Stimulated activated CD8-positive, alpha-beta memory T cell treated with anti-CD3 and anti-CD28 coated beads, Interleukin-7, amount 100 ng/mL, for 24 hours (primary cell): Measurements from ENCODE around the gene EEF1A2.
"Not testable (repeated sequence)": the region's sequence is repeated elsewhere in the genome, so short reads cannot be mapped to it uniquely, and the experiment has no call there.

ENCODE experiments used
- DNase-seq: peaks from one replicate; pipeline ENCODE4 v3.0.0-alpha.2; 2020; ENCODE audit warnings: low read depth

EEF1A2 gene

GRCh38 chr20:63487116-63487764 lies 11.6 kb downstream of the EEF1A2 start:
- no peak for DNase-seq

- DNase-seq, result no peak
Observed at GRCh38 chr20:63486300-63486855, 12.5 kb downstream of the EEF1A2 start.

- DNase-seq, result no peak
Observed at GRCh38 chr20:63484651-63485403, 14.1 kb downstream of the EEF1A2 start.

- no peak for DNase-seq
Observed at GRCh38 chr20:63484236-63484635, 14.6 kb downstream of the EEF1A2 start.

GRCh38 chr20:63483834-63484233 lies 15.0 kb downstream of the EEF1A2 start:
- no peak for DNase-seq

GRCh38 chr20:63482021-63482587 lies 16.8 kb downstream of the EEF1A2 start:
- no peak for DNase-seq

- DNase-seq, result no peak
Observed at GRCh38 chr20:63481503-63481902, 17.4 kb downstream of the EEF1A2 start.

- DNase-seq, result not testable (repeated sequence)
Observed at GRCh38 chr20:63479695-63480419, 19.0 kb downstream of the EEF1A2 start.

- no peak for DNase-seq
Observed at GRCh38 chr20:63478346-63479302, 20.3 kb downstream of the EEF1A2 start.

GRCh38 chr20:63477944-63478343 lies 20.9 kb downstream of the EEF1A2 start:
- no peak for DNase-seq

GRCh38 chr20:63477061-63477616 lies 21.7 kb downstream of the EEF1A2 start:
- DNase-seq, result no peak

- no peak for DNase-seq
Observed at GRCh38 chr20:63475209-63475608, 23.7 kb downstream of the EEF1A2 start.

- no peak for DNase-seq
Observed at GRCh38 chr20:63473555-63474449, 25.1 kb downstream of the EEF1A2 start.

- DNase-seq, result no peak
Observed at GRCh38 chr20:63472862-63473390, 26.0 kb downstream of the EEF1A2 start.

- DNase-seq, result no peak
Observed at GRCh38 chr20:63471981-63472831, 26.7 kb downstream of the EEF1A2 start, which contains the start of gene KCNQ2. TSS of gene KCNQ2 (minus strand) at chr20:63472655. CDS start at chr20:63472463, 192 bp downstream.

GRCh38 chr20:63471717-63471980 lies 27.2 kb downstream of the EEF1A2 start:
- no peak for DNase-seq

GRCh38 chr20:63471002-63471716 lies 27.7 kb downstream of the EEF1A2 start:
- no peak for DNase-seq

- DNase-seq, result no peak
Observed at GRCh38 chr20:63470410-63470809, 28.5 kb downstream of the EEF1A2 start.
